Stomach (tissue), 9 donors: ENCODE results near the gene JMJD4. TPM values are rescaled to one million over a fixed set of nuclear protein-coding genes. Genes with fewer than 3 reads are reported as not detected.

Source experiments
- DNase-seq, 2 donors: peaks; one replicate each; pipeline versions ENCODE4 v3.0.0 to v3.0.0-alpha.2; 2013 to 2019
- H3K27ac ChIP-seq, 5 donors: fragments of 200-600 bp in 4 of 5; sonication (generic) in 4 of 5; one replicate each; pipeline ENCODE4 v1.5.1; 2013 to 2019; ENCODE audit warnings: mild to moderate bottlenecking in 1 of 5, moderate library complexity in 1 of 5
- H3K27me3 ChIP-seq, 3 donors: fragments of 200-600 bp; sonication (generic); one replicate each; pipeline ENCODE4 v1.5.1; 2017 to 2019; ENCODE audit warnings: mixed run types in 1 of 3
- H3K36me3 ChIP-seq, 4 donors: fragments of 200-600 bp; sonication (generic); 1 replicate in 3 of 4; 2 replicates in 1 of 4; pipeline ENCODE4 v1.5.1; 2016 to 2019
- H3K4me1 ChIP-seq, 4 donors: fragments of 200-600 bp; sonication (generic); one replicate each; pipeline ENCODE4 v1.5.1; 2016 to 2019
- H3K4me3 ChIP-seq, 4 donors: fragments of 200-600 bp; sonication (generic) in 3 of 4; one replicate each; pipeline ENCODE4 v1.5.1; 2016 to 2019; ENCODE audit warnings: mild to moderate bottlenecking in 1 of 4
- H3K9me3 ChIP-seq, 4 donors: fragments of 200-600 bp; sonication (generic); one replicate each; pipeline ENCODE4 v1.5.1; 2016 to 2019
- EP300 ChIP-seq: sonication (generic); formaldehyde crosslinking; IDR thresholded peaks from one replicate; pipeline ENCODE4 v1.6.1; 2017; ENCODE audit warnings: antibody characterized with exemption
- POLR2A ChIP-seq, 4 donors: fragments of 450-650 bp; IDR thresholded peaks; one replicate each; pipeline ENCODE4 v1.6.1; 2016; ENCODE audit warnings: antibody characterized with exemption in 4 of 4, control low read depth in 2 of 4, mild to moderate bottlenecking in 1 of 4, moderate library complexity in 1 of 4
- POLR2AphosphoS5 ChIP-seq, 3 donors: sonication (generic); formaldehyde crosslinking; IDR thresholded peaks; one replicate each; pipeline ENCODE4 v1.6.1; 2016; ENCODE audit warnings: antibody characterized with exemption in 3 of 3
- WGBS, 5 donors: extraction: QIAGEN DNeasy Blood & Tissue Kit in 3 of 5; methylation state at CpG; one replicate each; pipeline versions ENCODE4 v1.1.5 to v1.1.7; 2013 to 2018; 5-methylcytosine and 5-hydroxymethylcytosine counted together
- intact Hi-C: fragments of 100-400 bp; cut with DNase I; formaldehyde crosslinking; loops from one replicate; pipeline ENCODE4 v1.15.1; 2023; ENCODE audit warnings: low total_unique reads
- polyA plus RNA-seq, 3 donors: library from polyadenylated mRNA; stranded (reverse); fragments of 200-250 nt; gene quantifications; one replicate each; pipeline ENCODE4 v1.2.3, GENCODE V29; 2013
- total RNA-seq, 5 donors: library from RNA; depleted of rRNA; stranded (reverse); fragments of >200 nt; gene quantifications; one replicate each; pipeline versions ENCODE4 v1.1.0 to v1.2.3, GENCODE V29; 2014 to 2016
- TF ChIP-seq, protein P1 (sequence below), 7 experiments: fragments of 450-650 bp in 4 of 7; fragments of 200-600 bp in 3 of 7; sonication (generic) in 3 of 7; IDR thresholded peaks; one replicate each; pipeline ENCODE4 v1.5.1; 2016 to 2019; ENCODE audit warnings: antibody characterized with exemption in 7 of 7, control low read depth in 2 of 7, mild to moderate bottlenecking in 1 of 7
- donor health status: healthy with polysubstance abuse.
- donor health status: Bipolar disorder and iron deficiency.
- donor health status: healthy.

JMJD4 gene
- total and polyA plus RNA-seq, 8 donors, result 2.3 to 26.8 (median 11.3) TPM

DNA sequence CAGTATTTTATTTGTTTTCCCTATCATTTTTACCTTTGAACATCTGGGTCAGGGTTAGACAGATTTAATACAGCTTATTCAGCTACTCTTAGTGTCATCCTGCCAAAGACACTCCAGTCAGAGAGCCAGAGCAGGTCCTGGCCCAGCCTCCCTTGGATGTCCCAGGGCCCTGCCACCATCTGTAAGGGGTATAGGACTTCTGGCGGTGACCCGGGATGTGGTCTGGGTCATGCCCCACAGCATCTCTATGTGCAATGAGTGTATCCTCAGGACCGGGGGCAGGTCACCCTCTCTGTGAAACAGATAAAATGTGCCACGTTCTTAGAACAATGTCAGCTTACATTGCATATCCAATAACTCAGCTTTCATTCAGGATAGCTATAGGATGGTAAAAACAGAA, 42.5 kb upstream of the JMJD4 start:
- Histone ChIP-seq H3K9me3 (no peaks in the 10 kb centered on the region), H3K36me3 (peaks cover 0 to 73% (median 47%) of the 10 kb centered on the region in 4 donors), H3K4me3 (no peak overlapping the region), H3K27ac (no peak overlapping the region), H3K27me3 (no peaks in the 10 kb centered on the region), H3K4me1 (peaks cover 0 to 25% (median 7%) of the 10 kb centered on the region in 4 donors)
- 92 to 97% (median 94%) methylated on average over 4 of the region's 4 CpGs for WGBS, 5 donors
- DNase-seq, result no peak
- intact Hi-C loops, result no loop called here
- TF ChIP-seq EP300, result no peak
- no peak for TF ChIP-seq POLR2AphosphoS5 (IDR thresholded peaks at IDR 0.05)
- no peak for TF ChIP-seq POLR2A (IDR thresholded peaks at IDR 0.05)
- TF ChIP-seq, protein P1, sequence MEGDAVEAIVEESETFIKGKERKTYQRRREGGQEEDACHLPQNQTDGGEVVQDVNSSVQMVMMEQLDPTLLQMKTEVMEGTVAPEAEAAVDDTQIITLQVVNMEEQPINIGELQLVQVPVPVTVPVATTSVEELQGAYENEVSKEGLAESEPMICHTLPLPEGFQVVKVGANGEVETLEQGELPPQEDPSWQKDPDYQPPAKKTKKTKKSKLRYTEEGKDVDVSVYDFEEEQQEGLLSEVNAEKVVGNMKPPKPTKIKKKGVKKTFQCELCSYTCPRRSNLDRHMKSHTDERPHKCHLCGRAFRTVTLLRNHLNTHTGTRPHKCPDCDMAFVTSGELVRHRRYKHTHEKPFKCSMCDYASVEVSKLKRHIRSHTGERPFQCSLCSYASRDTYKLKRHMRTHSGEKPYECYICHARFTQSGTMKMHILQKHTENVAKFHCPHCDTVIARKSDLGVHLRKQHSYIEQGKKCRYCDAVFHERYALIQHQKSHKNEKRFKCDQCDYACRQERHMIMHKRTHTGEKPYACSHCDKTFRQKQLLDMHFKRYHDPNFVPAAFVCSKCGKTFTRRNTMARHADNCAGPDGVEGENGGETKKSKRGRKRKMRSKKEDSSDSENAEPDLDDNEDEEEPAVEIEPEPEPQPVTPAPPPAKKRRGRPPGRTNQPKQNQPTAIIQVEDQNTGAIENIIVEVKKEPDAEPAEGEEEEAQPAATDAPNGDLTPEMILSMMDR (IDR thresholded peaks at IDR 0.05), result no peak

DNA sequence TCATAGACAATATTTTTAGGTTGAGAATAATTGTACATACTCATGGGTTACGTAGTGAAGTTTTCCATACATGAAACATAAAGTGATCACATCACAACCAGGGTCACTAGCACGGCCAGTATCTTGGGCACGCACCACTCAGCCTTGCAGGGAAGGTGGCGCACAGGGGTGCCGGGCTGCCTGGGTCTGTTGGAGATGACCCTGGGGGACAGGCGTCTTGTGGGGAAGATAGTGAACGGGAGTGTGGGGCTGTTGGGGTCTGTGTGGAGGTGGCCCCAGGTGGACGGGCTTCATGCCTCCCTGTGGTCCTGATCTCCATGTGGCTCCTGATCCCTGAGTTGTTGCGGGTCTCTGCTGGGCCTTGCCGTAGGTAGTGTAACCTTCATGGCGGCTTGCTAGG, 42.1 kb upstream of the JMJD4 start:
- TF ChIP-seq POLR2A (IDR thresholded peaks at IDR 0.05), result no peak
- no peak for TF ChIP-seq POLR2AphosphoS5 (IDR thresholded peaks at IDR 0.05)
- no peak for TF ChIP-seq EP300
- TF ChIP-seq, protein P1 (IDR thresholded peaks at IDR 0.05), result no peak
- Histone ChIP-seq H3K9me3 (no peaks in the 10 kb centered on the region), H3K4me3 (no peak overlapping the region), H3K4me1 (peaks cover 0 to 25% (median 7%) of the 10 kb centered on the region in 4 donors), H3K36me3 (peaks cover 0 to 73% (median 46%) of the 10 kb centered on the region in 4 donors), H3K27me3 (no peaks in the 10 kb centered on the region), H3K27ac (no peak overlapping the region)
- intact Hi-C loops, result no loop called here
- WGBS, 5 donors, result 89 to 97% (median 93%) methylated on average over 11 of the region's 11 CpGs
- no peak for DNase-seq

DNA sequence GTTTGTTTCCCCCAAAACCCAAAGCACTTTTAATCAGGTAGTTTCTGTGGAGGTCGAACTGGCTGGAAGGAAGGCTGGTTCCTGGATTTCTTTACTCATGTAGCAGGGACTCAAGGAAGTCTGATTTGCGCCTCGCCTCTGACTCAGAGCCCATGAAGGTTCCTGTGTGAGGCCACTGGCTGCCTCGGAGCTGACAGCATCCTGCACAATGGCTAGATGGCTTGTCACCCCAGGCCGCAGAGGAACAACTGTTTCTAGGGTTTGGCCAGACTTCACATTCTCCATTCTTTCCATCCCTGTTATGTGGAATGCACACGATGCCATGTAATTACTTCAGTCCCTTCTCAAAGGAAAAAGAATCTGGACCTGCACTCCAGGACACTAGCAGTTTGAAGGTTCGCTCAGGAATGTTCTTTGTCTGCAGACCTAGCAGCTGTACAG, 41.2 kb upstream of the JMJD4 start:
- TF ChIP-seq, protein P1 (IDR thresholded peaks at IDR 0.05), result no peak
- TF ChIP-seq POLR2A (IDR thresholded peaks at IDR 0.05) (no peak), POLR2AphosphoS5 (IDR thresholded peaks at IDR 0.05) (no peak), EP300 (no peak)
- intact Hi-C loops, result no loop called here
- Histone ChIP-seq H3K4me3 (no peak overlapping the region), H3K9me3 (no peaks in the 10 kb centered on the region), H3K36me3 (peaks cover 0 to 77% (median 47%) of the 10 kb centered on the region in 4 donors), H3K4me1 (peaks cover 0 to 25% (median 7%) of the 10 kb centered on the region in 4 donors), H3K27ac (peak overlapping the region in 2 of 5 donors; percentile 65 to 80), H3K27me3 (no peaks in the 10 kb centered on the region)
- 81 to 93% (median 89%) methylated on average over 7 of the region's 7 CpGs for WGBS, 5 donors
- no peak for DNase-seq

DNA sequence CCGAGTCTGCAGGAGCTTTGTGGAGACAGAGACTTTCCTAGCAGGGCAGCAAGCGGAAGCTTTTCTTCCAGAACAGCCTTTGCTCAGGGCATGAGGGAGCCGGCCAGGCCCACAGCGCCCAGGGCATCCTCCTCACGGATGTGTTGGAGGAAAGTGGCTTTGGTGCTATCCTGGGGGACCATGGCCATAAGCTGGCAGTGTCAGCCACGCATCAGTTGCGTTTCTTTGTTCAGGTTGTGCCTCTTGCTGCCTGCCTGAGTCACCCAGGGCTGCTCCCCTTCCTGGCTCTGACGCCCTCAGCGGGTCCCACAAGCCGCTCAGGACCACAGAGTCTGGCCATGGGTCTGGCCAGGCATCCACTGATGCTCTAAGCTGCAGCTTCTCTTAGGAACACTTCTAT, 40.7 kb upstream of the JMJD4 start:
- Histone ChIP-seq H3K4me3 (no peak overlapping the region), H3K36me3 (peaks cover 0 to 77% (median 47%) of the 10 kb centered on the region in 4 donors), H3K9me3 (no peaks in the 10 kb centered on the region), H3K27me3 (no peaks in the 10 kb centered on the region), H3K27ac (peak overlapping the region in 2 of 5 donors; percentile 65 to 80), H3K4me1 (peaks cover 0 to 25% (median 7%) of the 10 kb centered on the region in 4 donors)
- TF ChIP-seq POLR2A (IDR thresholded peaks at IDR 0.05) (no peak), POLR2AphosphoS5 (IDR thresholded peaks at IDR 0.05) (no peak)
- TF ChIP-seq, protein P1 (IDR thresholded peaks at IDR 0.05), result no peak
- DNase-seq, result no peak
- WGBS, 5 donors, result 92 to 98% (median 96%) methylated on average over 7 to 10 of the region's 10 CpGs
- intact Hi-C loops, result no loop called here
